HepG2 (cell line): ENCODE data around the gene KCNT1. TPM values are rescaled to one million over a fixed set of nuclear protein-coding genes. Genes with fewer than 3 reads are reported as not detected.

Experiments
- ATAC-seq: fragments of 200-7000 bp; cut with Tn5 transposase; 3 replicates; pipeline ENCODE4 v1.9.1; 2020; ENCODE audit warnings: mild to moderate bottlenecking, moderate library complexity
- BruUV-seq: library from RNA; stranded (reverse); fragments of 400-500 nt; replicated peaks from 2 replicates; lab custom pipeline; 2021; lab: Mats Ljungman, UMichigan
- CTCF ChIA-PET: fragments of 300-600 bp; formaldehyde crosslinking; extraction: SDS; loops from one replicate; lab custom pipeline; 2021; ENCODE audit warnings: low total read pairs, inconsistent platforms, low intra/inter-chr PET ratio; lab: Yijun Ruan, JAX
- POLR2A ChIA-PET: fragments of 350-600 bp; sonication (Branson Sonifier 250); formaldehyde crosslinking; loops from one replicate; lab custom pipeline; 2020; ENCODE audit warnings: antibody characterized with exemption, inconsistent platforms; lab: Yijun Ruan, JAX
- DNase-seq: peaks from one replicate; pipeline ENCODE4 v3.0.0-alpha.2; 2015; ENCODE audit warnings: low spot score
- FAIRE-seq: peaks from 3 replicates; lab custom pipeline; 2011; peaks lifted over from hg19 to GRCh38; lab: Jason Lieb, UNC
- H2AFZ ChIP-seq: one replicate; pipeline ENCODE4 v1.6.1; 2011; ENCODE audit warnings: low read length, inconsistent platforms
- H3K27ac ChIP-seq: fragments of 300-600 bp; 3 replicates; pipeline ENCODE4 v1.8.0; 2011; ENCODE audit warnings: mixed run types, mild to moderate bottlenecking, mixed read lengths, low read length, inconsistent platforms; ENCODE audit not compliant: insufficient read depth; ENCODE audit errors: extremely low read length
- H3K27me3 ChIP-seq, 2 experiments: fragments of 200-600 bp in 1 of 2; 2 replicates in 1 of 2; 3 replicates in 1 of 2; pipeline versions ENCODE4 v1.6.0 to v1.8.0; 2011; ENCODE audit warnings: low read length in 2 of 2, mild to moderate bottlenecking in 2 of 2, moderate library complexity in 2 of 2, inconsistent platforms in 1 of 2; ENCODE audit not compliant: insufficient read depth in 2 of 2, control insufficient read depth in 1 of 2
- H3K36me3 ChIP-seq, 2 experiments: fragments of 200-600 bp in 1 of 2; replicated peaks in 1 of 2; 2 replicates in 1 of 2; 3 replicates in 1 of 2; pipeline versions ENCODE4 v1.5.1 to v1.8.0; 2011; ENCODE audit warnings: low read length in 2 of 2, inconsistent platforms in 1 of 2; ENCODE audit not compliant: insufficient read depth in 2 of 2, control insufficient read depth in 1 of 2
- H3K4me1 ChIP-seq: 2 replicates; pipeline ENCODE4 v1.5.1; 2012; ENCODE audit warnings: low read length, inconsistent platforms; ENCODE audit not compliant: insufficient read depth
- H3K4me2 ChIP-seq: 2 replicates; pipeline ENCODE4 v1.6.0; 2011; ENCODE audit warnings: low read depth, low read length, inconsistent platforms
- H3K4me3 ChIP-seq, 3 experiments: fragments of 200-600 bp in 1 of 3; sonication (generic), shearing (Covaris generic) in 1 of 3; replicated peaks in 1 of 3; 2 replicates each; pipeline ENCODE4 v1.5.1; 2011 to 2016; ENCODE audit warnings: low read length in 3 of 3, inconsistent platforms in 2 of 3, low read depth in 2 of 3, mild to moderate bottlenecking in 2 of 3, control low read depth in 1 of 3, mixed read lengths in 1 of 3; ENCODE audit not compliant: insufficient read depth in 1 of 3
- H3K79me2 ChIP-seq: one replicate; pipeline ENCODE4 v1.6.1; 2011; ENCODE audit warnings: low read length, inconsistent platforms; ENCODE audit not compliant: insufficient read depth
- H3K9ac ChIP-seq: 2 replicates; pipeline ENCODE4 v1.6.0; 2011; ENCODE audit warnings: mild to moderate bottlenecking, low read depth, low read length, inconsistent platforms; ENCODE audit not compliant: insufficient read depth
- H3K9me3 ChIP-seq: 2 replicates; pipeline ENCODE4 v1.5.1; 2012; ENCODE audit warnings: mild to moderate bottlenecking, low read length
- H4K20me1 ChIP-seq: 2 replicates; pipeline ENCODE4 v1.6.0; 2011; ENCODE audit warnings: inconsistent platforms, mild to moderate bottlenecking, low read length, moderate library complexity; ENCODE audit not compliant: insufficient read depth
- NFRKB ChIP-seq: fragments of 450-650 bp; IDR thresholded peaks from 2 replicates; pipeline ENCODE4 v1.6.1; 2017
- SNAPC5 ChIP-seq: sonication (generic); formaldehyde crosslinking; IDR thresholded peaks from 2 replicates; pipeline ENCODE4 v1.8.1; 2023; ENCODE audit warnings: mild to moderate bottlenecking, missing genetic modification reagents, borderline replicate concordance
- SRY ChIP-seq: sonication (generic); formaldehyde crosslinking; IDR thresholded peaks from 2 replicates; pipeline ENCODE4 v1.8.0; 2022; ENCODE audit warnings: mild to moderate bottlenecking, missing genetic modification reagents
- STAT5B ChIP-seq: sonication (generic); formaldehyde crosslinking; IDR thresholded peaks from 2 replicates; pipeline ENCODE4 v1.4.0; 2020; ENCODE audit warnings: missing genetic modification reagents
- ZNF432 ChIP-seq: sonication (generic); formaldehyde crosslinking; IDR thresholded peaks from 2 replicates; pipeline ENCODE4 v1.5.0; 2020; ENCODE audit warnings: missing genetic modification reagents, mild to moderate bottlenecking, borderline replicate concordance
- ZNF549 ChIP-seq: sonication (generic); formaldehyde crosslinking; IDR thresholded peaks from 2 replicates; pipeline ENCODE4 v1.5.0; 2020; ENCODE audit warnings: missing genetic modification reagents
- WGBS: methylation state at CpG from one replicate; pipeline ENCODE4 v1.1.6; 2017; ENCODE audit warnings: low lambda C conversion rate; 5-methylcytosine and 5-hydroxymethylcytosine counted together
- in situ Hi-C: cut with HindIII; loops from 2 replicates; pipeline ENCODE4 v1.10.0; 2017; ENCODE audit warnings: low pct_unique_long_range_greater_than_20kb; ENCODE audit not compliant: extremely low pct_ligation_motif_present
- intact Hi-C: fragments of 100-400 bp; cut with micrococcal nuclease; formaldehyde crosslinking; loops from one replicate; pipeline ENCODE4 v1.10.0; 2022; ENCODE audit not compliant: unreplicated experiment
- polyA plus RNA-seq, 8 experiments: library from polyadenylated mRNA; depleted of rRNA in 3 of 8; stranded (reverse) in 7 of 8; unstranded in 1 of 8; fragments of >200 nt; fragmentation: Illumina TruSeq in 4 of 8; extraction: Trizol in 4 of 8; gene quantifications; 2 replicates each; pipeline versions ENCODE4 v1.2.1 to v1.2.3, GENCODE V29; 2011 to 2016; ENCODE audit warnings: low read depth in 4 of 8, missing spikeins in 1 of 8, mixed read lengths in 1 of 8; ENCODE audit not compliant: insufficient read depth in 1 of 8
- total RNA-seq, 5 experiments: library from RNA; depleted of rRNA; stranded (reverse); fragments of >200 nt; fragmentation: Illumina TruSeq; extraction: Trizol; gene quantifications; 2 replicates each; pipeline ENCODE4 v1.2.3, GENCODE V29; 2016; ENCODE audit warnings: low read depth in 1 of 5
- TF ChIP-seq, protein P1 (sequence below): sonication (generic); formaldehyde crosslinking; IDR thresholded peaks from 2 replicates; pipeline ENCODE4 v1.5.0; 2020; ENCODE audit warnings: mild to moderate bottlenecking, missing genetic modification reagents, borderline replicate concordance

Gene KCNT1
- total and polyA plus RNA-seq, 2 of the 13 experiments (the other 11 are each of a cell fraction or from before 2014, with no cell fraction given): not detected

- BruUV-seq: no TSS peak
- Histone ChIP-seq H3K36me3 (no peaks in the 10 kb centered on the region), H3K4me1 (no peaks in the 10 kb centered on the region), H3K27me3 (peaks cover 8 to 72% of the 10 kb centered on the region in 2 experiments; a peak in 3 of 5 replicates), H3K79me2 (no peaks in the 10 kb centered on the region), H4K20me1 (peaks cover 10% of the 10 kb centered on the region; the same call in 1 of the 2 replicates), H3K4me3 (no peak overlapping the region), H3K9me3 (no peaks in the 10 kb centered on the region), H3K4me2 (no peak overlapping the region), H3K9ac (no peak overlapping the region), H2AFZ (no peak overlapping the region), H3K27ac (no peak overlapping the region)
- WGBS: 1% methylated on average over 12 of the region's 16 CpGs
- TF ChIP-seq STAT5B (CRISPR knock-in tag) (no peak), ZNF549 (CRISPR knock-in tag) (no peak), SRY (CRISPR knock-in tag) (no peak), NFRKB (no peak), SNAPC5 (CRISPR knock-in tag) (no peak), ZNF432 (CRISPR knock-in tag) (no peak)
- ChIA-PET POLR2A (no interaction called here), CTCF (no interaction called here)
- ATAC-seq (no peak), FAIRE-seq (no peak), DNase-seq (no peak)
- intact Hi-C loops (no loop called here), in situ Hi-C loops (no loop called here)
Measured at GRCh38 chr9:135712613-135713295, 10.8 kb downstream of the KCNT1 start.

DNA sequence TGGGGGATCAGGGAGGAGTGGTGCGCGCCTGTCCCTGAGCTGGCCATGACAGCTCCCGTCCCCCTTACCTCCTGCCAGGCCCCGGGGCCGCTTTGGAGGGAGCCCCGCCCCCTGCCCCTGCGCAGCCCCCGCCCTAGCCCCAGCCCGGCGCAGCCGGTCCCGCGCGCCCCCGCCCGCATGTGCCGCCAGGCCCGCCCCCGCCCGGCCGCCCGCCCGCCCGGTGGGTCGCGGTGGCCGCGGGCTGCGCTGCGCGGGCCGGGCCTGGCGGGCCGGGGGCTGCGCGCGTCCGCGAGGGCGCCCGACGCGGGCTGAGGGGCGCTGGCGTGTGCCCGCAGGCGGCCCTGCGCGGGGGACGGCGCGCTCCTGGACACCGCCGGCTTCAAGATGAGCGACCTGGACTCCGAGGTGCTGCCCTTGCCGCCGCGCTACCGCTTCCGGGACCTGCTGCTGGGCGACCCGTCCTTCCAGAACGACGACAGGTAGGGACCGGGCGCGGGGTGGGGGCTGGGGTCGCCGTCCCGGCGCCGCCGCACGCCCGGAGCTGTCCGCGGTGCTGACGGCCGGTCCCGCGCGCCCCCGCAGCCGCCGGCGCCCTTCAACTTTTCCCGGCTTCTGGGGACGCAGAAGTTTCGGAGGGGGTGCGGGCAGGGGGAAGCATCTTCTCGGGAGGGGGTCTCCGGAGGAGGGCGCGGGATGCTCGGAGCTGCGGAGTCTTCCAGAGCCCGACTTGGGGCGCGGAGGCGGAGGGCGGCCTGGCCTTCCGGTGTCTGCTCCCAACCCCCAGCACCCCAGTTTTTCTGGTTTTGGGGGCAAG, 12.5 kb downstream of the KCNT1 start:
- 27% methylated on average over 3 of the region's 103 CpGs for WGBS
- no peak for FAIRE-seq
- ChIA-PET CTCF (no interaction called here), POLR2A (no interaction called here)
- Histone ChIP-seq H3K4me3 (no peak overlapping the region), H4K20me1 (peaks cover 10% of the 10 kb centered on the region; the same call in 1 of the 2 replicates), H3K27ac (no peak overlapping the region), H3K9ac (no peak overlapping the region), H2AFZ (no peak overlapping the region), H3K27me3 (peaks cover 16 to 73% of the 10 kb centered on the region in 2 experiments; a peak in 4 of 5 replicates), H3K4me1 (no peaks in the 10 kb centered on the region), H3K36me3 (no peaks in the 10 kb centered on the region), H3K4me2 (no peak overlapping the region), H3K9me3 (no peaks in the 10 kb centered on the region), H3K79me2 (no peaks in the 10 kb centered on the region)
- DNase-seq: no peak
- in situ Hi-C loops (no loop called here), intact Hi-C loops (no loop called here)
- BruUV-seq: no TSS peak
- ATAC-seq: no peak
- TF ChIP-seq, protein P1, sequence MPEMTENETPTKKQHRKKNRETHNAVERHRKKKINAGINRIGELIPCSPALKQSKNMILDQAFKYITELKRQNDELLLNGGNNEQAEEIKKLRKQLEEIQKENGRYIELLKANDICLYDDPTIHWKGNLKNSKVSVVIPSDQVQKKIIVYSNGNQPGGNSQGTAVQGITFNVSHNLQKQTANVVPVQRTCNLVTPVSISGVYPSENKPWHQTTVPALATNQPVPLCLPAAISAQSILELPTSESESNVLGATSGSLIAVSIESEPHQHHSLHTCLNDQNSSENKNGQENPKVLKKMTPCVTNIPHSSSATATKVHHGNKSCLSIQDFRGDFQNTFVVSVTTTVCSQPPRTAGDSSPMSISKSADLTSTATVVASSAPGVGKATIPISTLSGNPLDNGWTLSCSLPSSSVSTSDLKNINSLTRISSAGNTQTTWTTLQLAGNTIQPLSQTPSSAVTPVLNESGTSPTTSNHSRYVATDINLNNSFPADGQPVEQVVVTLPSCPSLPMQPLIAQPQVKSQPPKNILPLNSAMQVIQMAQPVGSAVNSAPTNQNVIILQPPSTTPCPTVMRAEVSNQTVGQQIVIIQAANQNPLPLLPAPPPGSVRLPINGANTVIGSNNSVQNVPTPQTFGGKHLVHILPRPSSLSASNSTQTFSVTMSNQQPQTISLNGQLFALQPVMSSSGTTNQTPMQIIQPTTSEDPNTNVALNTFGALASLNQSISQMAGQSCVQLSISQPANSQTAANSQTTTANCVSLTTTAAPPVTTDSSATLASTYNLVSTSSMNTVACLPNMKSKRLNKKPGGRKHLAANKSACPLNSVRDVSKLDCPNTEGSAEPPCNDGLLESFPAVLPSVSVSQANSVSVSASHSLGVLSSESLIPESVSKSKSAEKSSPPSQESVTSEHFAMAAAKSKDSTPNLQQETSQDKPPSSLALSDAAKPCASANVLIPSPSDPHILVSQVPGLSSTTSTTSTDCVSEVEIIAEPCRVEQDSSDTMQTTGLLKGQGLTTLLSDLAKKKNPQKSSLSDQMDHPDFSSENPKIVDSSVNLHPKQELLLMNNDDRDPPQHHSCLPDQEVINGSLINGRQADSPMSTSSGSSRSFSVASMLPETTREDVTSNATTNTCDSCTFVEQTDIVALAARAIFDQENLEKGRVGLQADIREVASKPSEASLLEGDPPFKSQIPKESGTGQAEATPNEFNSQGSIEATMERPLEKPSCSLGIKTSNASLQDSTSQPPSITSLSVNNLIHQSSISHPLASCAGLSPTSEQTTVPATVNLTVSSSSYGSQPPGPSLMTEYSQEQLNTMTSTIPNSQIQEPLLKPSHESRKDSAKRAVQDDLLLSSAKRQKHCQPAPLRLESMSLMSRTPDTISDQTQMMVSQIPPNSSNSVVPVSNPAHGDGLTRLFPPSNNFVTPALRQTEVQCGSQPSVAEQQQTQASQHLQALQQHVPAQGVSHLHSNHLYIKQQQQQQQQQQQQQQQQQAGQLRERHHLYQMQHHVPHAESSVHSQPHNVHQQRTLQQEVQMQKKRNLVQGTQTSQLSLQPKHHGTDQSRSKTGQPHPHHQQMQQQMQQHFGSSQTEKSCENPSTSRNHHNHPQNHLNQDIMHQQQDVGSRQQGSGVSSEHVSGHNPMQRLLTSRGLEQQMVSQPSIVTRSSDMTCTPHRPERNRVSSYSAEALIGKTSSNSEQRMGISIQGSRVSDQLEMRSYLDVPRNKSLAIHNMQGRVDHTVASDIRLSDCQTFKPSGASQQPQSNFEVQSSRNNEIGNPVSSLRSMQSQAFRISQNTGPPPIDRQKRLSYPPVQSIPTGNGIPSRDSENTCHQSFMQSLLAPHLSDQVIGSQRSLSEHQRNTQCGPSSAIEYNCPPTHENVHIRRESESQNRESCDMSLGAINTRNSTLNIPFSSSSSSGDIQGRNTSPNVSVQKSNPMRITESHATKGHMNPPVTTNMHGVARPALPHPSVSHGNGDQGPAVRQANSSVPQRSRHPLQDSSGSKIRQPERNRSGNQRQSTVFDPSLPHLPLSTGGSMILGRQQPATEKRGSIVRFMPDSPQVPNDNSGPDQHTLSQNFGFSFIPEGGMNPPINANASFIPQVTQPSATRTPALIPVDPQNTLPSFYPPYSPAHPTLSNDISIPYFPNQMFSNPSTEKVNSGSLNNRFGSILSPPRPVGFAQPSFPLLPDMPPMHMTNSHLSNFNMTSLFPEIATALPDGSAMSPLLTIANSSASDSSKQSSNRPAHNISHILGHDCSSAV (CRISPR knock-in tag): no peak
